NCI-H2171 treated with DMSO at 0.1 percent for 48 hours (cell line): Measurements from ENCODE around the gene S1PR5.
"Not testable (repeated sequence)": the region's sequence is repeated elsewhere in the genome, so short reads cannot be mapped to it uniquely, and the experiment has no call there.

Source experiments
- DNase-seq: peaks from one replicate; lab custom pipeline; 2025; lab: John Stamatoyannopoulos, UW

Gene S1PR5

GRCh38 chr19:10544242-10544752 lies 27.1 kb upstream of the S1PR5 start:
- no peak for DNase-seq

- DNase-seq: peak; percentile 92
Measured at GRCh38 chr19:10543420-10544241, 26.4 kb upstream of the S1PR5 start, which contains the start of gene ATG4D. Gene ATG4D, plus strand, starts transcription at chr19:10543904. Its CDS starts 187 bp downstream, at chr19:10544091.

- peak; percentile 92 for DNase-seq
Measured at GRCh38 chr19:10543059-10543419, 25.8 kb upstream of the S1PR5 start.

- not testable (repeated sequence) for DNase-seq
Measured at GRCh38 chr19:10539016-10539415, 21.8 kb upstream of the S1PR5 start.

GRCh38 chr19:10538204-10538983 lies 21.1 kb upstream of the S1PR5 start:
- no peak for DNase-seq

- no peak for DNase-seq
Measured at GRCh38 chr19:10537668-10538067, 20.4 kb upstream of the S1PR5 start.

- DNase-seq: no peak
Measured at GRCh38 chr19:10535613-10536012, 18.4 kb upstream of the S1PR5 start.

- DNase-seq: no peak
Measured at GRCh38 chr19:10533646-10534386, 16.6 kb upstream of the S1PR5 start.

- no peak for DNase-seq
Measured at GRCh38 chr19:10532457-10532856, 15.2 kb upstream of the S1PR5 start.

GRCh38 chr19:10526887-10527286 lies 9.6 kb upstream of the S1PR5 start:
- DNase-seq: not testable (repeated sequence)

GRCh38 chr19:10525636-10526035 lies 8.4 kb upstream of the S1PR5 start:
- DNase-seq: no peak

- DNase-seq: no peak
Measured at GRCh38 chr19:10523135-10523636, 5.9 kb upstream of the S1PR5 start.

GRCh38 chr19:10521461-10522171 lies 4.4 kb upstream of the S1PR5 start:
- DNase-seq: no peak

- DNase-seq: peak; percentile 36
Measured at GRCh38 chr19:10520652-10521318, 3.5 kb upstream of the S1PR5 start.

- DNase-seq: no peak
Measured at GRCh38 chr19:10519421-10519820, 2.2 kb upstream of the S1PR5 start.

GRCh38 chr19:10518444-10519361 lies 1.5 kb upstream of the S1PR5 start:
- peak; percentile 97 for DNase-seq

GRCh38 chr19:10517760-10518443 lies 655 bp upstream of the S1PR5 start:
- DNase-seq: peak; percentile 63

- peak; percentile 21 for DNase-seq
Measured at GRCh38 chr19:10516671-10517286, 468 bp downstream of the S1PR5 start.

- DNase-seq: no peak
Measured at GRCh38 chr19:10516064-10516385, 1.2 kb downstream of the S1PR5 start.
